Neural cell (in vitro differentiated cells): ENCODE measurements around the gene CCDC74B. TPM values are rescaled to one million over a fixed set of nuclear protein-coding genes. Genes with fewer than 3 reads are reported as not detected.
"Not testable (repeated sequence)": the region's sequence is repeated elsewhere in the genome, so short reads cannot be mapped to it uniquely, and the experiment has no call there.

Experiments
- H2AFZ ChIP-seq: fragments of 200-600, 300-800 bp; sonication (generic), shearing (Covaris generic); 2 replicates; pipeline ENCODE4 v1.6.0; 2014; ENCODE audit warnings: low read depth, mild to moderate bottlenecking, antibody characterized with exemption, low read length, moderate library complexity
- H3F3A ChIP-seq: fragments of 200-600 bp; shearing (Covaris generic); 2 replicates; pipeline ENCODE4 v1.6.1; 2016; ENCODE audit warnings: mild to moderate bottlenecking, moderate library complexity, mixed read lengths, antibody characterized with exemption, low read length; ENCODE audit not compliant: insufficient read depth, poor library complexity, severe bottlenecking
- H3K27ac ChIP-seq: fragments of 200-600, 300-800 bp; sonication (generic), shearing (Covaris generic); 2 replicates; pipeline ENCODE4 v1.5.1; 2014; ENCODE audit warnings: mild to moderate bottlenecking, low read length, moderate library complexity
- H3K27me3 ChIP-seq: fragments of 300-800, 200-600 bp; sonication (generic), shearing (Covaris generic); 2 replicates; pipeline ENCODE4 v1.6.0; 2014; ENCODE audit warnings: mild to moderate bottlenecking, low read depth, low read length, moderate library complexity; ENCODE audit not compliant: insufficient read depth
- H3K36me3 ChIP-seq: fragments of 300-800, 200-600 bp; sonication (generic), shearing (Covaris generic); 2 replicates; pipeline ENCODE4 v1.5.1; 2014; ENCODE audit warnings: mild to moderate bottlenecking, antibody characterized with exemption, low read length, moderate library complexity; ENCODE audit not compliant: insufficient read depth
- H3K4me2 ChIP-seq: fragments of 300-800, 200-600 bp; sonication (generic), shearing (Covaris generic); 2 replicates; pipeline ENCODE4 v1.6.0; 2014; ENCODE audit warnings: mild to moderate bottlenecking, low read length
- H3K4me3 ChIP-seq: fragments of 300-800, 200-600 bp; sonication (generic), shearing (Covaris generic); 2 replicates; pipeline ENCODE4 v1.5.1; 2014; ENCODE audit warnings: mild to moderate bottlenecking, low read length, moderate library complexity
- H3K79me2 ChIP-seq: fragments of 200-600 bp; shearing (Covaris generic); replicated peaks from 2 replicates; pipeline ENCODE4 v1.6.0; 2014; ENCODE audit warnings: mild to moderate bottlenecking, low read length, moderate library complexity; ENCODE audit not compliant: insufficient read depth
- H3K9ac ChIP-seq: fragments of 300-800, 200-600 bp; sonication (generic), shearing (Covaris generic); 2 replicates; pipeline ENCODE4 v1.6.1; 2016; ENCODE audit warnings: mild to moderate bottlenecking, low read length, mixed read lengths
- H3K9me2 ChIP-seq: fragments of 200-600 bp; shearing (Covaris generic); 2 replicates; pipeline ENCODE4 v1.6.1; 2016; ENCODE audit warnings: mild to moderate bottlenecking, low read length, mixed read lengths; ENCODE audit not compliant: insufficient read depth
- H3K9me3 ChIP-seq: fragments of 200-600, 300-800 bp; sonication (generic), shearing (Covaris generic); 2 replicates; pipeline ENCODE4 v1.6.1; 2016; ENCODE audit warnings: mild to moderate bottlenecking, mixed run types, low read length, moderate library complexity, mixed read lengths
- H4K20me1 ChIP-seq: fragments of 200-600 bp; shearing (Covaris generic); 2 replicates; pipeline ENCODE4 v1.6.1; 2016; ENCODE audit warnings: mild to moderate bottlenecking, mixed run types; ENCODE audit not compliant: insufficient read depth
- CTCF ChIP-seq: fragments of 450-650 bp; IDR thresholded peaks from 2 replicates; pipeline ENCODE4 v1.5.1; 2014; ENCODE audit warnings: antibody characterized with exemption, mild to moderate bottlenecking, moderate library complexity; ENCODE audit not compliant: poor library complexity, severe bottlenecking
- EP300 ChIP-seq: fragments of 450-650 bp; conservative IDR thresholded peaks from 2 replicates; pipeline ENCODE4 v1.6.1; 2014; ENCODE audit warnings: antibody characterized with exemption, mild to moderate bottlenecking, moderate library complexity; ENCODE audit not compliant: poor library complexity, severe bottlenecking
- EZH2 ChIP-seq: fragments of 200-600, 300-800 bp; shearing (Covaris generic), sonication (generic); IDR thresholded peaks from 2 replicates; pipeline ENCODE4 v1.6.1; 2014; ENCODE audit warnings: antibody characterized with exemption, low read length, borderline replicate concordance, mild to moderate bottlenecking; ENCODE audit not compliant: insufficient read depth, poor library complexity, severe bottlenecking
- MXI1 ChIP-seq: fragments of 450-650 bp; conservative IDR thresholded peaks from 2 replicates; pipeline ENCODE4 v1.6.1; 2014; ENCODE audit warnings: antibody characterized with exemption, mild to moderate bottlenecking; ENCODE audit not compliant: poor library complexity, severe bottlenecking
- POLR2AphosphoS5 ChIP-seq: IDR thresholded peaks from 2 replicates; pipeline ENCODE4 v1.6.1; 2012
- RAD21 ChIP-seq: fragments of 450-650 bp; conservative IDR thresholded peaks from 2 replicates; pipeline ENCODE4 v1.6.1; 2014; ENCODE audit warnings: antibody characterized with exemption, mild to moderate bottlenecking, moderate library complexity
- REST ChIP-seq: IDR thresholded peaks from 2 replicates; pipeline ENCODE4 v1.6.1; 2012; ENCODE audit warnings: borderline replicate concordance
- SMC3 ChIP-seq: fragments of 450-650 bp; conservative IDR thresholded peaks from 2 replicates; pipeline ENCODE4 v1.6.1; 2014; ENCODE audit warnings: antibody characterized with exemption, mild to moderate bottlenecking, moderate library complexity; ENCODE audit not compliant: poor library complexity
- TAF1 ChIP-seq: IDR thresholded peaks from 2 replicates; pipeline ENCODE4 v1.6.1; 2012; ENCODE audit warnings: low read depth
- polyA plus RNA-seq: library from polyadenylated mRNA; depleted of rRNA; stranded (reverse); fragments of >200 nt; gene quantifications from 2 replicates; pipeline ENCODE4 v1.2.3, GENCODE V29; 2014

The CCDC74B gene
- polyA plus RNA-seq, 1 donor from 2014 or later = 24.2 TPM

GRCh38 chr2:130165293-130166016 lies 20.5 kb upstream of the CCDC74B start:
- TF ChIP-seq RAD21 = no peak
- TF ChIP-seq MXI1 = no peak
- TF ChIP-seq SMC3 = no peak
- TF ChIP-seq EP300 = no peak
- no peak for TF ChIP-seq EZH2
- TF ChIP-seq CTCF = no peak
- TF ChIP-seq POLR2AphosphoS5 = no peak
- no peak for TF ChIP-seq TAF1
- no peak for TF ChIP-seq REST
- Histone ChIP-seq H3K79me2 (no peaks in the 10 kb centered on the region), H3K27me3 (no peaks in the 10 kb centered on the region), H3K4me3 (no peak overlapping the region), H3F3A (no peaks in the 10 kb centered on the region), H2AFZ (no peak overlapping the region), H3K9me3 (no peaks in the 10 kb centered on the region), H4K20me1 (no peaks in the 10 kb centered on the region), H3K36me3 (no peaks in the 10 kb centered on the region), H3K27ac (no peak overlapping the region), H3K4me2 (no peak overlapping the region), H3K9me2 (no peaks in the 10 kb centered on the region), H3K9ac (no peak overlapping the region)

GRCh38 chr2:130162968-130163367 lies 18.1 kb upstream of the CCDC74B start:
- no peaks in the 10 kb centered on the region for H3K36me3 ChIP-seq
- H3K4me2 ChIP-seq = no peak overlapping the region
- no peak for TF ChIP-seq MXI1
- TF ChIP-seq RAD21 = no peak
- TF ChIP-seq SMC3 = no peak
- TF ChIP-seq EZH2 = no peak
- TF ChIP-seq TAF1 = no peak
- no peaks in the 10 kb centered on the region for H3K27me3 ChIP-seq
- no peaks in the 10 kb centered on the region for H3K9me3 ChIP-seq
- H4K20me1 ChIP-seq = no peaks in the 10 kb centered on the region
- H3K9ac ChIP-seq = no peak overlapping the region
- no peaks in the 10 kb centered on the region for H3K79me2 ChIP-seq
- no peak overlapping the region for H2AFZ ChIP-seq
- H3K27ac ChIP-seq = no peak overlapping the region
- H3F3A ChIP-seq = no peaks in the 10 kb centered on the region
- H3K4me3 ChIP-seq = no peak overlapping the region
- no peaks in the 10 kb centered on the region for H3K9me2 ChIP-seq

- H3K27me3 ChIP-seq, H3K36me3 ChIP-seq, H3K9me3 ChIP-seq, H2AFZ ChIP-seq, H3K9me2 ChIP-seq, H3F3A ChIP-seq, H3K27ac ChIP-seq, H3K79me2 ChIP-seq, H3K9ac ChIP-seq, H4K20me1 ChIP-seq, H3K4me3 ChIP-seq, H3K4me2 ChIP-seq: not testable (repeated sequence)
Observed at GRCh38 chr2:130162486-130162885, 17.6 kb upstream of the CCDC74B start.

- not testable (repeated sequence) for H3K36me3 ChIP-seq, H3K4me2 ChIP-seq, H3K27ac ChIP-seq, H3K79me2 ChIP-seq, H3K4me3 ChIP-seq, H3K9ac ChIP-seq, H3K9me3 ChIP-seq, H3K9me2 ChIP-seq, H3F3A ChIP-seq, H2AFZ ChIP-seq, H3K27me3 ChIP-seq, H4K20me1 ChIP-seq
Observed at GRCh38 chr2:130160838-130161705, 16.2 kb upstream of the CCDC74B start.
